ENCODE data around the gene KIAA1614.

The KIAA1614 gene

GRCh38 chr1:180982422-180982821 lies 69.7 kb downstream of the KIAA1614 start:
- H3K4me3 ChIP-seq (ENCODE audit: insufficient read depth, low read depth, low read length, poor library complexity, severe bottlenecking): no peak overlapping the region

GRCh38 chr1:180988253-180988752 lies 75.6 kb downstream of the KIAA1614 start:
- Histone ChIP-seq H3K36me3 (ENCODE audit: control insufficient read depth, insufficient read depth, low read length) (peaks cover 70% of the 10 kb centered on the region), H3K4me1 (ENCODE audit: control insufficient read depth, insufficient read depth, low read length, poor library complexity, severe bottlenecking) (no peaks in the 10 kb centered on the region), H3K9me3 (ENCODE audit: control insufficient read depth, low read length) (no peaks in the 10 kb centered on the region), H3K27ac (ENCODE audit: insufficient read depth, low read length, poor library complexity, severe bottlenecking) (no peak overlapping the region), H3K4me3 (ENCODE audit: insufficient read depth, low read depth, low read length, poor library complexity, severe bottlenecking) (no peak overlapping the region), H3K27me3 (replicated peaks; ENCODE audit: control insufficient read depth, insufficient read depth, low read length, poor library complexity, severe bottlenecking) (no peaks in the 10 kb centered on the region)
- no peak for DNase-seq

More at GRCh38 chr1:180982422-180982821, 69.7 kb downstream of the KIAA1614 start:
- no peaks in the 10 kb centered on the region for H3K9me3 ChIP-seq (ENCODE audit: control insufficient read depth, low read length)
- peaks cover 37% of the 10 kb centered on the region for H3K36me3 ChIP-seq (ENCODE audit: control insufficient read depth, insufficient read depth, low read length)
- H3K27ac ChIP-seq (ENCODE audit: insufficient read depth, low read length, poor library complexity, severe bottlenecking): no peak overlapping the region
- no peaks in the 10 kb centered on the region for H3K4me1 ChIP-seq (ENCODE audit: control insufficient read depth, insufficient read depth, low read length, poor library complexity, severe bottlenecking)
- DNase-seq: no peak
- no peaks in the 10 kb centered on the region for H3K27me3 ChIP-seq (replicated peaks; ENCODE audit: control insufficient read depth, insufficient read depth, low read length, poor library complexity, severe bottlenecking)

DNA sequence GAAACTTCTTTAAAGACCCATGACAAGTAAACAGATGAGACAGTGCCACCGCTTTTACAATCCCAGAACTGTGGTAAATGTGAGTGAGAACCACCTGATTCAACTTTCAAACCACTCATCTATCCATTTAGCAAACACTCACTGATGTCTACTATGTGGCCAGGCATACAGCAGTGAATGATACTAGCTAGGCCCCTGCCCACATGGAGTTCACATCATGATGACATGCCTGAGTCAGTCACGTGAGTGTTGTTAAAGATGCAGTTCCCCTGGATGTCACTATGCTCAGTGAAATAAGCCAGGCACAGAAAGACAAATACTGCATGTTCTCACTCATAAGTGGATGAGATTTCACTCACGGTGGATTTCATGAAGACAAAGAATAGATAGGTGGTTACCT lies 81.6 kb downstream of the KIAA1614 start:
- Histone ChIP-seq H3K36me3 (ENCODE audit: control insufficient read depth, insufficient read depth, low read length) (peaks cover 30% of the 10 kb centered on the region), H3K4me3 (ENCODE audit: insufficient read depth, low read depth, low read length, poor library complexity, severe bottlenecking) (no peak overlapping the region), H3K4me1 (ENCODE audit: control insufficient read depth, insufficient read depth, low read length, poor library complexity, severe bottlenecking) (no peaks in the 10 kb centered on the region), H3K27me3 (replicated peaks; ENCODE audit: control insufficient read depth, insufficient read depth, low read length, poor library complexity, severe bottlenecking) (no peaks in the 10 kb centered on the region), H3K9me3 (ENCODE audit: control insufficient read depth, low read length) (no peaks in the 10 kb centered on the region), H3K27ac (ENCODE audit: insufficient read depth, low read length, poor library complexity, severe bottlenecking) (no peak overlapping the region)
- no peak for DNase-seq

GRCh38 chr1:180997843-180998504 lies 85.3 kb downstream of the KIAA1614 start:
- Histone ChIP-seq H3K9me3 (ENCODE audit: control insufficient read depth, low read length) (no peaks in the 10 kb centered on the region), H3K36me3 (ENCODE audit: control insufficient read depth, insufficient read depth, low read length) (peaks cover 17% of the 10 kb centered on the region), H3K27me3 (replicated peaks; ENCODE audit: control insufficient read depth, insufficient read depth, low read length, poor library complexity, severe bottlenecking) (no peaks in the 10 kb centered on the region), H3K4me1 (ENCODE audit: control insufficient read depth, insufficient read depth, low read length, poor library complexity, severe bottlenecking) (no peaks in the 10 kb centered on the region), H3K27ac (ENCODE audit: insufficient read depth, low read length, poor library complexity, severe bottlenecking) (no peak overlapping the region), H3K4me3 (ENCODE audit: insufficient read depth, low read depth, low read length, poor library complexity, severe bottlenecking) (no peak overlapping the region)
- DNase-seq: no peak

All from effector memory CD4-positive, alpha-beta T cell (primary cell).